Measurements from ENCODE around the gene LRCH1.

GRCh38 chr13:46668931-46669525, 116.1 kb downstream of the LRCH1 start:
- no peak for TF ChIP-seq ZNF260 (CRISPR knock-in tag; IDR thresholded peaks at IDR 0.05; ENCODE audit: borderline replicate concordance, low read depth)
- no peak for TF ChIP-seq POLR2A (IDR thresholded peaks at IDR 0.05; ENCODE audit: insufficient read depth in 1 of 2, low read depth in 2 of 2, low read length in 2 of 2)
- no peak for TF ChIP-seq SIN3B (IDR thresholded peaks at IDR 0.05; ENCODE audit: low read length)
- TF ChIP-seq CBFB (CRISPR knock-in tag; IDR thresholded peaks at IDR 0.05): no peak
- no peak for TF ChIP-seq HCFC1 (IDR thresholded peaks at IDR 0.05; ENCODE audit: low read depth, low read length)
- TF ChIP-seq SMAD1 (CRISPR knock-in tag; IDR thresholded peaks at IDR 0.05; ENCODE audit: borderline replicate concordance, low read depth): no peak
- TF ChIP-seq CTCF (CRISPR knock-in tag; IDR thresholded peaks at IDR 0.05): no peak
- no peak for TF ChIP-seq SIX4 (CRISPR knock-in tag; IDR thresholded peaks at IDR 0.05)
- no peak for TF ChIP-seq ZBTB14 (CRISPR knock-in tag; IDR thresholded peaks at IDR 0.05)
- no peak for TF ChIP-seq ZNF691 (CRISPR knock-in tag; IDR thresholded peaks at IDR 0.05; ENCODE audit: borderline replicate concordance, low read depth)
- no peak for TF ChIP-seq ESRRA (CRISPR knock-in tag; IDR thresholded peaks at IDR 0.05; ENCODE audit: low read depth)
- no peak for TF ChIP-seq KDM5B (CRISPR knock-in tag; IDR thresholded peaks at IDR 0.05; ENCODE audit: borderline replicate concordance)

All from HepG2 (cell line).